Medulla oblongata (tissue), 1 donor: ENCODE data around the gene TM4SF4.

Experiments
- DNase-seq: peaks from one replicate; pipeline ENCODE4 v3.0.0-alpha.2; 2015; ENCODE audit errors: extremely low spot score

Gene TM4SF4

DNA sequence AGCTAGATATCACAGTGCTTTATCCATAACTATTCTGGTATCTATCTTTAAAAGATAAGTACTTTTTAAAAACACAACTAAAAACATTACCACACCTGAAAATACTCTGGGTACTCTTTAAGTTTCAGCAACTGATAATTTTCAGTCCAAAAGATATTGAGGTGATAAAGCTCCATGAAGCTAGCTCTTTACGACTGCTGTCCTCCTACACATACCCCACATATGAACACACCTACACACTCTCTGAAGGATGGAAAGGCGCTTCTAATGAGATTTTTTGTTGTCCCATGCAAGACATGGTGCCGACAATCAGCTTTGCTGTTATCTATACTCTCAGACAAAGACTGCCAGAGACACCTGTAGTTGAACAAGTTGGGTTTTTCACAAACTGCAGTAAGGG is 19.1 kb upstream of the TM4SF4 start:
- DNase-seq, result no peak

GRCh38 chr3:149455989-149456388 is 18.5 kb upstream of the TM4SF4 start:
- DNase-seq, result no peak

DNA sequence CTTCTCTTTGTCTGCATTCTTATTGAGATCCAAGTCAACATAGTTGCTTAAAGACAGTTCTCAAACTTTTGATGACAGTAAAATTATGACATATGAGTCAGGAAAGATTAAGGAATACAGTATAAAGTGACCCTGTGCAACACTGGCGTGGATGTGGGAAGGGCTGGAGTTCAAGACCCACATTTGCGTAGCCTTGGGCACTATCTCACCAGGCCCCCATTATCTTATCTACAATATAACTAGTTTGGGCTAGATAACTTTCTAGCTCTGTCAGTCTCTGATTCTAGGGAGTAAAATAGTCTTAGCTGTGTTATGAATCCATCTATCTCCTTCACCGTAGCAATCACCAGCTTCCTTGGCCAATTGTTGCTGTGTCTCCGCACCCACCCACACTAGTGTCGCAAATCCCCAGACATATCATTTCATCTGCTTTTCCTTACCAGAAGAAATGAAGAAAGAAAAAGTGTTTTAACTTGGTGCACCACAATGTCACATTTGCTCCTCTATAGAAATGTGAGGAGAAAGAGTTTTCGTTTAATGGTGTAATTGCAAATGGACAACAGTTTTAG is 14.9 kb upstream of the TM4SF4 start:
- DNase-seq, result no peak

GRCh38 chr3:149460117-149460516 is 14.4 kb upstream of the TM4SF4 start:
- DNase-seq, result peak; percentile 13

DNA sequence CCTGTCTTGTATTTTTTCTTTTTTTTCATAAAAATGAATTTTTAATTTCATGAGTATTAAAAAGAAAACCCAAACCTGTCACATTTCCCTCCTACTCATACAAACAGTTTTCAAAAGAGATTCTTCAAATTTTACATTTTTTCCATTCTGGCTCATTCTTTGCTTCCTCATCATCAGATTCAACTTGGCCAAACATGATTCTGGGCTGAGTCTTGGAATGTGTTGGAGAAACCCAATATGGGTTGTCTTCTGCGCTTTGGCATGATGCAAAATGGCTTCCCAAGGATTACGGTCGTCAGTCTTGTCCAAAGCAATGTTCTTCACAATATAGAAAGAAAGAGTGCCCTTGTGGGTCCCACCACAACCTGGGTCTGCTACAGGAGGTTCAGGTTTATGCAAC is 12.4 kb upstream of the TM4SF4 start:
- no peak for DNase-seq

DNA sequence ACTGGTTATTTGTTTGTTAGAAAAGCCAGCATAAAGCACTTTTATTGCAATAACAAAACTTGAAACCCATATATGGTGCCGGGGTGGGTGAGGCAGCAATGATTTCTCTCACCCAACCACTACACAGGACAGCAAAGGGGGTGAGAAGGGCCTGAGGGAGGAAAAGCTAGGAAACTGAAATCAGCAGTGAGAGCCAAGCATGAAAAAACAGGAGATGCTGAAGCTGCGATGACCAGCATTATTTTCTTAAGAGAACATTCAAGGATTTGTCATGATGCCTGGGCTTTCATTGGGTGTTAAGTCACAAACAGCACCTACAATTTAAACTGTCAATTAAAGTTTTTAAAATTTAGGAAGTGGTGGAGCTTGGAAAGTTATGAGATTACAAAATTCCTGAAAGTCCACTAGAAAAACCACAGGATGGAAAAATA is 11.9 kb upstream of the TM4SF4 start:
- DNase-seq, result no peak

- DNase-seq, result no peak
Measured at GRCh38 chr3:149463921-149464320, 10.6 kb upstream of the TM4SF4 start.

DNA sequence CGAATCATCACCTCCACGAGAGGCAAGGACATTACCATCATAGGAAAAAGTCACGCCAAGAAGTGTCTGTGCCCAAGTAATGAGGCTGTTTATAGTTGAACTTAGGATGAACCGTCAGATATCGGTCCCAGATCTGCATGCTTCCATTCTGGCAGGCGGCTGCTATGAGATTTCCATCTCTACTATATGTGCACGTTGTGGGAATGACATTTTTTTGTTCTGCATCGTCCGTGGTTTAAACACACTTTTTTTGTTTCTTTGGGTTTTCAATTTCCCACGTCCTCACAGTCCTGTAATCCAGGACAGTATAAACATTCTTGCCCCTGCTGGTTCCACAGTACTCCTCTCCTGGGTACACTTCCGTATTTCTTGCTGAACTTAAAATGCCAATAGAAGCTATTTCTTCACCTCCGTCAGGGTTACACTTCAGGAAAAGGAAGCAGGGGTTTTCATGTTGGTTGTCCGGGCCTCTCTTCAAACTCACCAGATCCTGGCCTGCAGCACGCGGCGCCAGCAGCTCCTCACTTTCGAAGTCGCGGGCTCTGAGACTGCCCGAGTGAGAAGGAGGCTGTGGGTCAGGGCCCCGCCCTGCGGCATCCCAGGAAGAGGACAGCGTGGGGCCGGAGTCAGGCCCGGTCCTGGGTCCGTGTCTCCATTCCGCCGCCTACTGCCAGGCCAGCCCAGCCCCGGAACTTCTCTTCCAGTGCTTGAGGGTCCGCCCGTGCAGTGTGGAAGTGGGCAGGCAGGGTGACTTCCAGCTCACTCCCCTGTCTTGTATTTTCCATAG is 9.8 kb upstream of the TM4SF4 start:
- no peak for DNase-seq

GRCh38 chr3:149465351-149465883 is 9.1 kb upstream of the TM4SF4 start:
- DNase-seq, result no peak

GRCh38 chr3:149466192-149466591 is 8.3 kb upstream of the TM4SF4 start:
- DNase-seq, result no peak

- no peak for DNase-seq
Measured at GRCh38 chr3:149468504-149469212, 5.8 kb upstream of the TM4SF4 start.

- DNase-seq, result no peak
Measured at GRCh38 chr3:149470381-149470780, 4.1 kb upstream of the TM4SF4 start.

- DNase-seq, result no peak
Measured at GRCh38 chr3:149472030-149472797, 2.3 kb upstream of the TM4SF4 start.

DNA sequence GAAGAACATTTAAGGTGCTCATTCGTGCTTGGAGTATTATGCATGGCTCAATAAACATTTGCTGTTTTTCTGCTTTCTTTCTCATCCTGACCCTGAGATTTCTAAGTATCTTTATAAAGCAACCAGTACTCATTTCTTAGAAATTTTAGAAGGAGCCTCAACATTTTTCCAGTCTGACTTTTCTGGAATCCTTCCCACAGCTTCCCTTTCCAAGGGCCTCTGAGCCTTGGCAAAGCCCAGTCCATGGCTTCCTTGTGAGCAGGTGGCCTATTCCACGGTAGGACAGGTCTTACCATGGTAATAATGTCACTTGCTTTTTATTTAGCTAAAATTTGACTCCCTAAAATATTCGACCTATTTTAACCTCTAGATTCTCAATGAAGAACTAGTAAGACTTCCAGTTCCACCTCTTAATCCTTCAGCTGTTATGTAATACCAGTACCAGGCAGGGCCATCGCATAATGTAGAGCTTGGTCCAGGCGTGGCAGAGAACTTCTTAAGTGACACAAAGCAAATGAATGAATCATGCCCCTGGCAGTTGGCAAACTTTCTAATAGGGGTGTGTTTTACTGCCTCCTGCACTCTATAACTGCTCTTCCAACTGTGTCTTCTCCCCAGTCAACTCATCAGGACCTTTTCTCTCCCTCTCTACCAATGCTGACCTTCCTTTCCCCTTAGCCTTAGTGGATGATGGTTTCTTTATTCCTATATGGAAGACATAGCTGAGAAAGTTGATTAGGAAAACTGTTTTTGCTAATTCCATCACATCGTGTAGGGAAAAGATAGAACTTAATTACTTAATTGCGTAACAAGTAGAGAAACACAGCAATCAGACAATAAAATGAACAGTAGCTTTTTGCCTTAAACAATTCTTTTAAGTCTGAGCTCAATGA is 894 bp upstream of the TM4SF4 start:
- DNase-seq, result peak; percentile 12

DNA sequence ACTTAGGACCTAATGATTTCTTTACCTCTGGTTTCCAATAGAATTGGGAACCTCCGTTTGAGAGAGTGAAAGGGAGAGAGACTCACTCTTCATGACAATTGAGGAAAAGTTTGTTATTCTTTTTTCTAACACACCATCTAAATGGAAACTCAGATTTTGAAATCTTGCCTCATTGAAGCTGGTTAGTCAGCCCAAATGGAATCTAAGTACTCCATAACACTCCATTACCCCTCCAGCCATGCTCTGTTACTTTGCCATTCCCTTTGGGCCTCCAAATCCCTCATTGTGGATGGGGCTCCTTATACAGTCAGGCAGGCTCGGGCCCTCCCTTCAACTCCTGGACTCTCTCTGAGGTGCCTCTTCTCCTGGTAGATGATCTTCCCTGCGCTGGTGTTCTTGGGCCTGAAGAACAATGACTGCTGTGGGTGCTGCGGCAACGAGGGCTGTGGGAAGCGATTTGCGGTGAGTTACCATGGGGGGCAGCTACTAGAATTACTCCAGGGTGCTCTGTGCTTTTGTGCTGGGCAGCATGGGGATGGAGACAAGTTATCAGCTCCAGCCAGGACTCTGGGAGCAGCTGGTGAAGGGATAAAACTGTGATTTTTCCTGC is 1.1 kb downstream of the TM4SF4 start:
- no peak for DNase-seq

- DNase-seq, result no peak
Measured at GRCh38 chr3:149476225-149476624, 1.7 kb downstream of the TM4SF4 start.

GRCh38 chr3:149479621-149480325 is 5.3 kb downstream of the TM4SF4 start:
- DNase-seq, result no peak

DNA sequence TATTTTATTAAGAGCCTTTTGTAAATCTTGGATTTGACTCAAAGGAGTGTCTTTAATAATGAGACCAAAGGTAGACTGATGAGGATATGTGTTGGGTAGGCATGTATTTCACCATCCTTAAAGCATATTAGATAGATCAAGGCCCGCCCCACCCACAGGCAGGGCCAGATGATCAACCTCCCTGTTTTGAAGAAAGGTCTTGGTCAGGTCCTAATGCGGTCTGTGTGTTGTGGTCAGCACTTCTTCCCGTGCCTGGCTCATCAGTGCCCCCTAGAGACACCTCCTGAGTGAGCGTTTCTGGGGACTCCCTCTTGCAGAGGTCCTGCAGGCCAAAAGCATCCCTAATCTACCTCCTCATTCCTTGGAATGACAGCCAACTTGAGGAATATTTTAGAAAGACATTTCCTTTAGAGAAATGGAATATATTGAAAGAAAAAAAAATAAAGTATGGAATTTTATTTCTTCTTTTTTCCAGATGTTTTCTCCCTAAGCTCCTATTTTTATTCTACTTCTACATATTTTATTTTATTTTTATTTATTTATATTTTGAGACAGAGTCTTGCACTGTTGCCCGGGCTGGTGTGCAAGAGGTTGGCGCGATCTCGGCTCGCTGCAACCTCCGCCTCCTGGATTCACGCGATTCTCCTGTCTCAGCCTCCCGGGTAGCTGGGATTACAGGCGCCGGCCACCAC is 6.0 kb downstream of the TM4SF4 start:
- peak; percentile 83 for DNase-seq

DNA sequence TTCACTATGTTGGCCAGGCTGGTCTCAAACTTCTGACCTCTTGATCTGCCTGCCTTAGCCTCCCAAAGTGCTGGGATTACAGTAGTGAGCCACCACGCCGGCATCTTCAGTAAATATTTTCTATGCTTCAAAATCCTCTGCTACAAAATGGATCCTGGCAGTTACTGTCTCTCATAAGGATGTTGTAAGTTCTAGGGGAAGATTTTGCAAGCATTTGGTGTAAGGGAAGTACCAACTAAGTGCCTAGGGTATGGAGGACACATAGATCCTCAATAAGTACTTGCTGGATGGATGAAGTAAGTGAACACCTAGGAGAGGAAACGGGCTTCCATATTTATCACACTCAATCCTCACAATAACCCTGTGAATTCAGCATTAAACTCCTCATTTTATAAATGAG is 6.6 kb downstream of the TM4SF4 start:
- no peak for DNase-seq
